ENCODE measurements around the gene MYMK.

DNA sequence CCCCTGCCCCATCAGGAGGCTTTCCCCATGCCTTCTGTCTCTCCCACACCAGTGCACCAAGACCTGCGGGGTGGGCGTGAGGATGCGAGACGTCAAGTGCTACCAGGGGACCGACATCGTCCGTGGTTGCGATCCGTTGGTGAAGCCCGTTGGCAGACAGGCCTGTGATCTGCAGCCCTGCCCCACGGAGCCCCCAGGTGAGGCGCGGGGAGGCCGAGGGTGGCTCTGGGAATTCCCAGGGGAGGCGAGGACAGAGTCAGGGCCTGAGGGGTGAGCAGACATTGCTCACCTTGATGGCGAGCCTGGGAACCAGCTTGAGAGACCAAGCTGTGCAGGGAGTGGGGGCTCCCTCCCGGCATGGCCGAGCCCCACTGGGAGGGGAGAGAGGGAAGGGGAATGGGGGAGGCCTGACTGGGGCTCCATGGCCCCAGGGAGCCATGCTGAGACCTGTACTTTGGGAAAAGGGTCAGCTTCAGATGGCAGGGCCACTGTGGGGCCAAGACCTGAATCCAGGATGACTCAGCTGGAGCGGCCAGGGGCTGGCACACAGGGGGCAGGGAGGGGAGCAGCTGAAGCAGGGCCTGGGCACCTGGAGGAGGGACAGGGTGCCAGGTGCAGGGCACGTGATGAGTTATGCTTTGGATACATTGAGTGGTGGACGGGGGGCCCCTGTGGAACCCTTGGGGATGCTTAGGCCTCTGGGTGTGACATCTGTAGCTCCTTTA is 49.2 kb upstream of the MYMK start:
- TF ChIP-seq, protein P1, sequence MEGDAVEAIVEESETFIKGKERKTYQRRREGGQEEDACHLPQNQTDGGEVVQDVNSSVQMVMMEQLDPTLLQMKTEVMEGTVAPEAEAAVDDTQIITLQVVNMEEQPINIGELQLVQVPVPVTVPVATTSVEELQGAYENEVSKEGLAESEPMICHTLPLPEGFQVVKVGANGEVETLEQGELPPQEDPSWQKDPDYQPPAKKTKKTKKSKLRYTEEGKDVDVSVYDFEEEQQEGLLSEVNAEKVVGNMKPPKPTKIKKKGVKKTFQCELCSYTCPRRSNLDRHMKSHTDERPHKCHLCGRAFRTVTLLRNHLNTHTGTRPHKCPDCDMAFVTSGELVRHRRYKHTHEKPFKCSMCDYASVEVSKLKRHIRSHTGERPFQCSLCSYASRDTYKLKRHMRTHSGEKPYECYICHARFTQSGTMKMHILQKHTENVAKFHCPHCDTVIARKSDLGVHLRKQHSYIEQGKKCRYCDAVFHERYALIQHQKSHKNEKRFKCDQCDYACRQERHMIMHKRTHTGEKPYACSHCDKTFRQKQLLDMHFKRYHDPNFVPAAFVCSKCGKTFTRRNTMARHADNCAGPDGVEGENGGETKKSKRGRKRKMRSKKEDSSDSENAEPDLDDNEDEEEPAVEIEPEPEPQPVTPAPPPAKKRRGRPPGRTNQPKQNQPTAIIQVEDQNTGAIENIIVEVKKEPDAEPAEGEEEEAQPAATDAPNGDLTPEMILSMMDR (IDR thresholded peaks at IDR 0.05 in 2 of 3, conservative IDR thresholded peaks at IDR 0.05 in 1 of 3; ENCODE audit: borderline replicate concordance in 1 of 3, insufficient read depth in 1 of 3, low read depth in 2 of 3, low read length in 2 of 3) = no peak
- no peak for TF ChIP-seq POLR2A (IDR thresholded peaks at IDR 0.05; ENCODE audit: borderline replicate concordance, extremely low read depth, insufficient read depth, insufficient read length)
- TF ChIP-seq JUND (IDR thresholded peaks at IDR 0.05) = no peak
- no peak for TF ChIP-seq CEBPB (IDR thresholded peaks at IDR 0.05; ENCODE audit: low read depth)
- TF ChIP-seq POLR2AphosphoS5 (IDR thresholded peaks at IDR 0.05; ENCODE audit: low read depth, low read length) = no peak
- no peak for TF ChIP-seq FOSL1 (IDR thresholded peaks at IDR 0.05; ENCODE audit: low read depth)
- TF ChIP-seq, protein P2, sequence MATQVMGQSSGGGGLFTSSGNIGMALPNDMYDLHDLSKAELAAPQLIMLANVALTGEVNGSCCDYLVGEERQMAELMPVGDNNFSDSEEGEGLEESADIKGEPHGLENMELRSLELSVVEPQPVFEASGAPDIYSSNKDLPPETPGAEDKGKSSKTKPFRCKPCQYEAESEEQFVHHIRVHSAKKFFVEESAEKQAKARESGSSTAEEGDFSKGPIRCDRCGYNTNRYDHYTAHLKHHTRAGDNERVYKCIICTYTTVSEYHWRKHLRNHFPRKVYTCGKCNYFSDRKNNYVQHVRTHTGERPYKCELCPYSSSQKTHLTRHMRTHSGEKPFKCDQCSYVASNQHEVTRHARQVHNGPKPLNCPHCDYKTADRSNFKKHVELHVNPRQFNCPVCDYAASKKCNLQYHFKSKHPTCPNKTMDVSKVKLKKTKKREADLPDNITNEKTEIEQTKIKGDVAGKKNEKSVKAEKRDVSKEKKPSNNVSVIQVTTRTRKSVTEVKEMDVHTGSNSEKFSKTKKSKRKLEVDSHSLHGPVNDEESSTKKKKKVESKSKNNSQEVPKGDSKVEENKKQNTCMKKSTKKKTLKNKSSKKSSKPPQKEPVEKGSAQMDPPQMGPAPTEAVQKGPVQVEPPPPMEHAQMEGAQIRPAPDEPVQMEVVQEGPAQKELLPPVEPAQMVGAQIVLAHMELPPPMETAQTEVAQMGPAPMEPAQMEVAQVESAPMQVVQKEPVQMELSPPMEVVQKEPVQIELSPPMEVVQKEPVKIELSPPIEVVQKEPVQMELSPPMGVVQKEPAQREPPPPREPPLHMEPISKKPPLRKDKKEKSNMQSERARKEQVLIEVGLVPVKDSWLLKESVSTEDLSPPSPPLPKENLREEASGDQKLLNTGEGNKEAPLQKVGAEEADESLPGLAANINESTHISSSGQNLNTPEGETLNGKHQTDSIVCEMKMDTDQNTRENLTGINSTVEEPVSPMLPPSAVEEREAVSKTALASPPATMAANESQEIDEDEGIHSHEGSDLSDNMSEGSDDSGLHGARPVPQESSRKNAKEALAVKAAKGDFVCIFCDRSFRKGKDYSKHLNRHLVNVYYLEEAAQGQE (IDR thresholded peaks at IDR 0.05; ENCODE audit: low read depth) = no peak
- TF ChIP-seq RAD21 (IDR thresholded peaks at IDR 0.05; ENCODE audit: low read depth) = no peak
- TF ChIP-seq, protein P3, sequence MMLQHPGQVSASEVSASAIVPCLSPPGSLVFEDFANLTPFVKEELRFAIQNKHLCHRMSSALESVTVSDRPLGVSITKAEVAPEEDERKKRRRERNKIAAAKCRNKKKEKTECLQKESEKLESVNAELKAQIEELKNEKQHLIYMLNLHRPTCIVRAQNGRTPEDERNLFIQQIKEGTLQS (IDR thresholded peaks at IDR 0.05) = no peak
- TF ChIP-seq, protein P4, sequence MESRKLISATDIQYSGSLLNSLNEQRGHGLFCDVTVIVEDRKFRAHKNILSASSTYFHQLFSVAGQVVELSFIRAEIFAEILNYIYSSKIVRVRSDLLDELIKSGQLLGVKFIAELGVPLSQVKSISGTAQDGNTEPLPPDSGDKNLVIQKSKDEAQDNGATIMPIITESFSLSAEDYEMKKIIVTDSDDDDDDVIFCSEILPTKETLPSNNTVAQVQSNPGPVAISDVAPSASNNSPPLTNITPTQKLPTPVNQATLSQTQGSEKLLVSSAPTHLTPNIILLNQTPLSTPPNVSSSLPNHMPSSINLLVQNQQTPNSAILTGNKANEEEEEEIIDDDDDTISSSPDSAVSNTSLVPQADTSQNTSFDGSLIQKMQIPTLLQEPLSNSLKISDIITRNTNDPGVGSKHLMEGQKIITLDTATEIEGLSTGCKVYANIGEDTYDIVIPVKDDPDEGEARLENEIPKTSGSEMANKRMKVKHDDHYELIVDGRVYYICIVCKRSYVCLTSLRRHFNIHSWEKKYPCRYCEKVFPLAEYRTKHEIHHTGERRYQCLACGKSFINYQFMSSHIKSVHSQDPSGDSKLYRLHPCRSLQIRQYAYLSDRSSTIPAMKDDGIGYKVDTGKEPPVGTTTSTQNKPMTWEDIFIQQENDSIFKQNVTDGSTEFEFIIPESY (IDR thresholded peaks at IDR 0.05; ENCODE audit: extremely low read depth, insufficient replicate concordance, low read length) = no peak
- TF ChIP-seq SIN3A (IDR thresholded peaks at IDR 0.05; ENCODE audit: low read depth) = no peak
- no peak for TF ChIP-seq EZH2 (IDR thresholded peaks at IDR 0.05)

Measured in HCT116 (cell line).